Heart right ventricle (tissue), 16 donors: ENCODE measurements around the gene IFITM10. TPM values are rescaled to one million over a fixed set of nuclear protein-coding genes. Genes with fewer than 3 reads are reported as not detected.

Experiments
- ATAC-seq, 8 donors: fragments of 200-7000 bp; cut with Tn5 transposase; one replicate each; pipeline ENCODE4 v1.9.1; 2020; ENCODE audit warnings: mild to moderate bottlenecking in 8 of 8, moderate library complexity in 8 of 8, moderate number of reproducible peaks in 1 of 8
- DNase-seq, 2 donors: peaks; one replicate each; pipeline ENCODE4 v3.0.0-alpha.2; 2020
- H3K27ac ChIP-seq, 10 donors: fragments of 200-600 bp; sonication (generic) in 2 of 10; one replicate each; pipeline versions ENCODE4 v1.5.0 to v1.8.0; 2020 to 2022; ENCODE audit warnings: mild to moderate bottlenecking in 3 of 10
- H3K27me3 ChIP-seq, 7 donors: fragments of 200-600 bp; one replicate each; pipeline ENCODE4 v1.8.0; 2021 to 2022; ENCODE audit warnings: mild to moderate bottlenecking in 2 of 7
- H3K36me3 ChIP-seq, 9 donors: fragments of 200-600 bp; sonication (generic) in 1 of 9; one replicate each; pipeline versions ENCODE4 v1.5.0 to v1.8.0; 2020 to 2022; ENCODE audit warnings: mild to moderate bottlenecking in 2 of 9
- H3K4me1 ChIP-seq, 9 donors: fragments of 200-600 bp; sonication (generic) in 1 of 9; one replicate each; pipeline versions ENCODE4 v1.5.0 to v1.8.0; 2020 to 2022; ENCODE audit warnings: mild to moderate bottlenecking in 4 of 9
- H3K4me3 ChIP-seq, 10 donors: fragments of 200-600 bp; sonication (generic) in 2 of 10; one replicate each; pipeline versions ENCODE4 v1.5.0 to v1.8.0; 2020 to 2022; ENCODE audit warnings: mild to moderate bottlenecking in 7 of 10, moderate library complexity in 2 of 10
- H3K9me3 ChIP-seq, 11 donors: fragments of 200-600 bp in 10 of 11; sonication (generic) in 2 of 11; one replicate each; pipeline versions ENCODE4 v1.5.0 to v1.8.0; 2013 to 2022; ENCODE audit warnings: mild to moderate bottlenecking in 2 of 11, control low read depth in 1 of 11, moderate library complexity in 1 of 11
- CTCF ChIP-seq, 9 donors: fragments of 200-600 bp; sonication (generic) in 2 of 9; IDR thresholded peaks; one replicate each; pipeline versions ENCODE4 v1.5.0 to v1.8.0; 2021 to 2022; ENCODE audit warnings: antibody characterized with exemption in 9 of 9, mild to moderate bottlenecking in 5 of 9, moderate library complexity in 1 of 9
- WGBS, 2 donors: extraction: QIAGEN DNeasy Blood & Tissue Kit; methylation state at CpG; one replicate each; pipeline ENCODE4 v1.1.7; 2013; ENCODE audit warnings: inconsistent platforms in 1 of 2; 5-methylcytosine and 5-hydroxymethylcytosine counted together
- intact Hi-C, 10 donors: fragments of 100-400 bp; cut with DNase I; formaldehyde crosslinking; loops; one replicate each; pipeline versions ENCODE4 v1.11.1 to v1.14.2; 2022
- polyA plus RNA-seq, 2 donors: library from polyadenylated mRNA; stranded (reverse); fragments of 200-250 nt; gene quantifications; one replicate each; pipeline ENCODE4 v1.2.3, GENCODE V29; 2013
- total RNA-seq, 10 donors: library from RNA; stranded (reverse); fragmentation: NEBNext Ultra II Directional in 3 of 10; extraction: Animal tissue kit (Norgen Biotek cat#: 25700) in 3 of 10; gene quantifications; one replicate each; pipeline versions ENCODE4 v1.2.1 to v1.2.4, GENCODE V29; 2021 to 2023
- donor health status: Arrhythmogenic right ventricular cardiomyopathy.
- donor health status: ischemic (EF 13 %, LVEDD 7.1; RV severe dilation, severe dysfunction).
- donor health status: healthy with polysubstance abuse.
- donor health status: DM: no; HTN: yes; CAD: no.
- donor health status: DM: no; HTN: no; CAD: no.
- donor health status: ischemic (EF 25% LVEDD 6.9; RV normal size, moderate dysfunction).
- donor health status: ischemic (EF 25% LVEDD 5.7; RV mildly dilated, moderate dysfunction).
- donor health status: healthy.
- donor health status: DM: yes; HTN: yes; CAD: no.
- donor health status: Ischemic cardiomyopathy.
- donor health status: ischemic (EF 35%, LVEDD 5.7; RV mildly dilated, moderate dysfunction).
- donor health status: nonischemic (EF 11% LVEDD 7.7; RV severe dilation, severe dysfunction).
- donor health status: DM: yes; HTN: yes; CAD: no.
- donor health status: PGD.
- donor health status: ischemic (EF 29% LVEDD 5.4; RV normal size, mild dysfunction).
- donor health status: nonischemic (EF 23%, LVEDD 6.1; RV moderate dilation, normal function).

IFITM10 gene
- total and polyA plus RNA-seq, 12 donors: 0.07 to 2.4 (median 0.42) TPM

DNA sequence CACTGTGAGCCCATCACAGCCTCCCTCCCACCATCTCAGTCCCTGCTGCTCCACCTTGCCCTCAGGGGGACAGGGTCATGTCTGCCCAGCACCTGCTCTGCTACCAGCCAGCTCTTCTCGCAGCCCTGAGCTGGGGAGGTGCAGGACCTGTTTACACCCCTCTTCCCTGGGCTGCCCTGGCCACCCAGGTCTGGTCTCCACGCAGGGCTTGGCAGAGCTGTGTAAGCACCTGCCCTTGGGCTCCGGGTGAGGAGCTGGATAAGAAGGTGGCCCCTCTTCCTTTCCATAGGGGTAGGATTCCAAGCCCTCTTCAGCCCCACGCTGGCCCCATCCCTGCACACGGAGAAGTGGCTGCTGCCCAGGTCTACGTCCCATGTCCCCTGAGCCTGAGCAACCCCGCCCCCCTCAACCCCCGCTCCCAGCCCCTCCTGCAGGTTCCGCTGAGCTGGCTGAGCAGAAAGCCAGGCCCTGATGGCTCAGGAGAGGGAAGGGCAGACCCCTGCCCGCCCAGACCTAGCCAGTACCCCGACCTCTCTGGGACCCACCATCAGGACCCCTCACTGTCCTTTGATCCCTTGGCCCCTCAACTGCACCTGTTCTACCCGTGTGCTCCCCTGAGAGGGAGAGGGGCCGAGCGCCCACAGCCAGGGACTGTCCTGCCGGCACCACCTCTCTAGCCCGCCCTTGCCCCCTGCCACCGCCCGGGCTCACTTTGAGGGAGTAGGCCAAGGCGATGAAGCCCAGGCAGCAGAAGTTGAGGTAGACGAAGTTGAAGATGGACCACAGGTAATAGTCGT lies 3.2 kb downstream of the IFITM10 start:
- no peak overlapping the region for H3K4me3 ChIP-seq
- H3K4me1 ChIP-seq: peaks cover 21 to 59% (median 48%) of the 10 kb centered on the region in 9 donors
- no peak for TF ChIP-seq CTCF (IDR thresholded peaks at IDR 0.05)
- ATAC-seq (no peak), DNase-seq (no peak)
- H3K9me3 ChIP-seq: no peaks in the 10 kb centered on the region
- intact Hi-C loops: no loop called here
- 86 to 90% methylated on average over 21 of the region's 21 CpGs for WGBS, 2 donors
- peaks cover 0 to 8% (median 0%) of the 10 kb centered on the region in 9 donors for H3K36me3 ChIP-seq
- peaks cover 0 to 23% (median 13%) of the 10 kb centered on the region in 7 donors for H3K27me3 ChIP-seq
- no peak overlapping the region for H3K27ac ChIP-seq

- ATAC-seq (peak in 2 of 8 donors; percentile 3 to 14), DNase-seq (peak in 1 of 2 donors; percentile 32)
- H3K4me1 ChIP-seq: peaks cover 21 to 52% (median 42%) of the 10 kb centered on the region in 9 donors
- intact Hi-C loops: no loop called here
- H3K36me3 ChIP-seq: peaks cover 0 to 1% (median 0%) of the 10 kb centered on the region in 9 donors
- no peaks in the 10 kb centered on the region for H3K9me3 ChIP-seq
- WGBS, 2 donors: 85 to 86% methylated on average over 22 of the region's 22 CpGs
- H3K4me3 ChIP-seq: no peak overlapping the region
- TF ChIP-seq CTCF (IDR thresholded peaks at IDR 0.05): no peak
- peaks cover 0 to 23% (median 13%) of the 10 kb centered on the region in 7 donors for H3K27me3 ChIP-seq
- no peak overlapping the region for H3K27ac ChIP-seq
These were observed 3.9 kb downstream of the IFITM10 start for GRCh38 chr11:1746511-1746931.

- no peaks in the 10 kb centered on the region for H3K9me3 ChIP-seq
- peaks cover 15 to 45% (median 34%) of the 10 kb centered on the region in 9 donors for H3K4me1 ChIP-seq
- no peaks in the 10 kb centered on the region for H3K36me3 ChIP-seq
- WGBS, 2 donors: 93 to 94% methylated on average over 14 of the region's 14 CpGs
- H3K27ac ChIP-seq: no peak overlapping the region
- intact Hi-C loops: no loop called here
- H3K4me3 ChIP-seq: no peak overlapping the region
- TF ChIP-seq CTCF (IDR thresholded peaks at IDR 0.05): no peak
- DNase-seq: no peak
- H3K27me3 ChIP-seq: peaks cover 0 to 26% (median 13%) of the 10 kb centered on the region in 7 donors
- ATAC-seq: no peak
These were observed 4.6 kb downstream of the IFITM10 start for GRCh38 chr11:1745701-1746320.

- no peak for TF ChIP-seq CTCF (IDR thresholded peaks at IDR 0.05)
- Histone ChIP-seq H3K27ac (no peak overlapping the region), H3K9me3 (no peaks in the 10 kb centered on the region), H3K27me3 (peaks cover 0 to 24% (median 16%) of the 10 kb centered on the region in 7 donors), H3K4me1 (peaks cover 8 to 38% (median 27%) of the 10 kb centered on the region in 9 donors), H3K36me3 (no peaks in the 10 kb centered on the region), H3K4me3 (no peak overlapping the region)
- intact Hi-C loops: no loop called here
- WGBS, 2 donors: 68 to 70% methylated on average over 18 of the region's 18 CpGs
- DNase-seq (peak in 1 of 2 donors; percentile 48), ATAC-seq (peak in 5 of 8 donors; percentile 2 to 46 (median 29))
These were observed 5.3 kb downstream of the IFITM10 start for GRCh38 chr11:1744891-1745700.
